Mesothelial cell of epicardium (in vitro differentiated cells): Measurements from ENCODE around the gene SET. TPM values are rescaled to one million over a fixed set of nuclear protein-coding genes. Genes with fewer than 3 reads are reported as not detected.
"Not testable (repeated sequence)": the region's sequence is repeated elsewhere in the genome, so short reads cannot be mapped to it uniquely, and the experiment has no call there.

ENCODE experiments used
- DNase-seq, 2 experiments: peaks; one replicate each; pipeline ENCODE4 v3.0.0; 2021; ENCODE audit warnings: low spot score in 2 of 2; ENCODE audit not compliant: unreplicated experiment in 2 of 2
- H3K27ac Mint-ChIP-seq: 2 replicates; pipeline ENCODE4 v1.8.0; 2021; ENCODE audit warnings: mixed read lengths
- H3K27me3 Mint-ChIP-seq: 2 replicates; pipeline ENCODE4 v1.8.0; 2021; ENCODE audit warnings: low read depth, mixed read lengths
- H3K36me3 Mint-ChIP-seq: 2 replicates; pipeline ENCODE4 v1.8.0; 2021; ENCODE audit warnings: mixed read lengths
- H3K4me1 Mint-ChIP-seq: 2 replicates; pipeline ENCODE4 v1.8.0; 2021; ENCODE audit warnings: mixed read lengths
- H3K4me3 Mint-ChIP-seq: 2 replicates; pipeline ENCODE4 v1.8.0; 2021; ENCODE audit warnings: mild to moderate bottlenecking, moderate library complexity, mixed read lengths
- H3K9me3 Mint-ChIP-seq: 2 replicates; pipeline ENCODE4 v1.8.0; 2021; ENCODE audit warnings: mixed read lengths
- CTCF ChIP-seq: fragments of 200-600 bp; sonication (generic); IDR thresholded peaks from one replicate; pipeline ENCODE4 v1.5.0; 2021; ENCODE audit warnings: antibody characterized with exemption; ENCODE audit not compliant: unreplicated experiment
- total RNA-seq: library from RNA; stranded (reverse); gene quantifications from 3 replicates; pipeline ENCODE4 v1.2.1, GENCODE V29; 2021

Gene SET
- total RNA-seq, 1 donor from 2014 or later, result 471 TPM

- Mint-ChIP-seq H3K27me3 (no peaks in the 10 kb centered on the region), H3K4me1 (peaks cover 4% of the 10 kb centered on the region), H3K4me3 (peak overlapping the region; percentile 4), H3K36me3 (peaks cover 2% of the 10 kb centered on the region), H3K27ac (no peak overlapping the region), H3K9me3 (no peaks in the 10 kb centered on the region)
- no peak for TF ChIP-seq CTCF
- DNase-seq, result no peak
Observed at GRCh38 chr9:128653908-128654307, 35.1 kb upstream of the SET start.

GRCh38 chr9:128654481-128654880, 34.5 kb upstream of the SET start:
- no peak for DNase-seq
- TF ChIP-seq CTCF, result no peak
- Mint-ChIP-seq H3K36me3 (peaks cover 2% of the 10 kb centered on the region), H3K4me3 (peak overlapping the region; percentile 48), H3K4me1 (peaks cover 4% of the 10 kb centered on the region), H3K27me3 (no peaks in the 10 kb centered on the region), H3K27ac (peak overlapping the region; percentile 57), H3K9me3 (no peaks in the 10 kb centered on the region)

- Mint-ChIP-seq H3K36me3 (peaks cover 2% of the 10 kb centered on the region), H3K27me3 (no peaks in the 10 kb centered on the region), H3K4me3 (peak within 1 kb of the TSS; percentile 89), H3K4me1 (peaks cover 4% of the 10 kb centered on the region), H3K27ac (peak within 1 kb of the TSS; percentile 100), H3K9me3 (no peaks in the 10 kb centered on the region)
- no peak for TF ChIP-seq CTCF
- DNase-seq, result peak; percentile 92 to 94
Observed at GRCh38 chr9:128656416-128657343, 32.3 kb upstream of the SET start, which contains the start of gene DYNC2I2. Gene DYNC2I2, minus strand, starts transcription at chr9:128656847. Its CDS starts 121 bp downstream, at chr9:128656726.

- peak overlapping the region; percentile 89 for H3K4me3 Mint-ChIP-seq
- DNase-seq, result no peak
- peaks cover 2% of the 10 kb centered on the region for H3K36me3 Mint-ChIP-seq
- no peak for TF ChIP-seq CTCF
- peaks cover 4% of the 10 kb centered on the region for H3K4me1 Mint-ChIP-seq
- H3K27me3 Mint-ChIP-seq, result no peaks in the 10 kb centered on the region
- H3K9me3 Mint-ChIP-seq, result no peaks in the 10 kb centered on the region
- peak overlapping the region; percentile 100 for H3K27ac Mint-ChIP-seq
Observed at GRCh38 chr9:128657344-128657704, 31.7 kb upstream of the SET start.

- H3K4me3 Mint-ChIP-seq, result peak overlapping the region; percentile 89
- no peak for DNase-seq
- no peaks in the 10 kb centered on the region for H3K9me3 Mint-ChIP-seq
- no peaks in the 10 kb centered on the region for H3K27me3 Mint-ChIP-seq
- no peak for TF ChIP-seq CTCF
- peak overlapping the region; percentile 100 for H3K27ac Mint-ChIP-seq
- peaks cover 2% of the 10 kb centered on the region for H3K36me3 Mint-ChIP-seq
- H3K4me1 Mint-ChIP-seq, result peaks cover 4% of the 10 kb centered on the region
Observed at GRCh38 chr9:128657796-128658195, 31.2 kb upstream of the SET start.

GRCh38 chr9:128666481-128666941, 22.5 kb upstream of the SET start:
- not testable (repeated sequence) for DNase-seq, H3K9me3 Mint-ChIP-seq, H3K4me1 Mint-ChIP-seq, H3K4me3 Mint-ChIP-seq, H3K27ac Mint-ChIP-seq, H3K27me3 Mint-ChIP-seq, H3K36me3 Mint-ChIP-seq
